GM19351 (cell line): Measurements from ENCODE around the gene DHX40.
"Not testable (repeated sequence)": the region's sequence is repeated elsewhere in the genome, so short reads cannot be mapped to it uniquely, and the experiment has no call there.

Experiments used
- ATAC-seq: cut with Tn5 transposase; IDR thresholded peaks from one replicate; pipeline ENCODE4 v1.9.1; 2021; ENCODE audit warnings: mild to moderate bottlenecking, moderate library complexity; ENCODE audit not compliant: unreplicated experiment

The DHX40 gene

GRCh38 chr17:59558039-59558438, 7.4 kb upstream of the DHX40 start:
- ATAC-seq, result no peak

GRCh38 chr17:59558953-59559352, 6.5 kb upstream of the DHX40 start:
- no peak for ATAC-seq

GRCh38 chr17:59561042-59561441, 4.4 kb upstream of the DHX40 start:
- ATAC-seq, result no peak

- peak; percentile 72 for ATAC-seq
Measured at GRCh38 chr17:59565959-59566324, 532 bp downstream of the DHX40 start.

- ATAC-seq, result not testable (repeated sequence)
Measured at GRCh38 chr17:59569151-59569550, 3.7 kb downstream of the DHX40 start.

- ATAC-seq, result no peak
Measured at GRCh38 chr17:59572301-59572924, 7.0 kb downstream of the DHX40 start.

- not testable (repeated sequence) for ATAC-seq
Measured at GRCh38 chr17:59584168-59584567, 18.8 kb downstream of the DHX40 start.

- ATAC-seq, result no peak
Measured at GRCh38 chr17:59600169-59600568, 34.8 kb downstream of the DHX40 start.

- no peak for ATAC-seq
Measured at GRCh38 chr17:59601130-59601529, 35.7 kb downstream of the DHX40 start.

- ATAC-seq, result no peak
Measured at GRCh38 chr17:59607061-59607460, 41.7 kb downstream of the DHX40 start.

GRCh38 chr17:59607817-59608403, 42.5 kb downstream of the DHX40 start:
- ATAC-seq, result no peak

- ATAC-seq, result no peak
Measured at GRCh38 chr17:59611503-59611902, 46.1 kb downstream of the DHX40 start.

GRCh38 chr17:59616253-59616920, 51.0 kb downstream of the DHX40 start:
- ATAC-seq, result no peak

GRCh38 chr17:59617156-59617732, 51.8 kb downstream of the DHX40 start:
- no peak for ATAC-seq

- ATAC-seq, result no peak
Measured at GRCh38 chr17:59619035-59619297, 53.6 kb downstream of the DHX40 start.

- peak; percentile 80 for ATAC-seq
Measured at GRCh38 chr17:59619298-59620063, 54.1 kb downstream of the DHX40 start, which contains the start of gene CLTC. TSS of gene CLTC (plus strand) at chr17:59619895. CDS start at chr17:59620132, 237 bp downstream.

GRCh38 chr17:59620064-59620359, 54.6 kb downstream of the DHX40 start:
- ATAC-seq, result no peak

GRCh38 chr17:59620518-59621259, 55.3 kb downstream of the DHX40 start:
- no peak for ATAC-seq

GRCh38 chr17:59621771-59622170, 56.4 kb downstream of the DHX40 start:
- no peak for ATAC-seq

- no peak for ATAC-seq
Measured at GRCh38 chr17:59623151-59623550, 57.7 kb downstream of the DHX40 start.

- no peak for ATAC-seq
Measured at GRCh38 chr17:59626756-59627155, 61.3 kb downstream of the DHX40 start.
